Esophagus squamous epithelium (tissue), 4 donors: Measurements from ENCODE around the gene PLCB4.

Source experiments
- POLR2A ChIP-seq, 4 donors: fragments of 450-650 bp; IDR thresholded peaks; one replicate each; pipeline ENCODE4 v1.6.1; 2017; ENCODE audit warnings: antibody characterized with exemption in 4 of 4, mild to moderate bottlenecking in 4 of 4, moderate library complexity in 3 of 4
- TF ChIP-seq, protein P1 (sequence below), 6 experiments: fragments of 450-650 bp in 4 of 6; fragments of 200-600 bp in 2 of 6; sonication (generic) in 2 of 6; IDR thresholded peaks; one replicate each; pipeline ENCODE4 v1.5.1; 2016 to 2019; ENCODE audit warnings: antibody characterized with exemption in 6 of 6, mild to moderate bottlenecking in 4 of 6, moderate library complexity in 4 of 6

DNA sequence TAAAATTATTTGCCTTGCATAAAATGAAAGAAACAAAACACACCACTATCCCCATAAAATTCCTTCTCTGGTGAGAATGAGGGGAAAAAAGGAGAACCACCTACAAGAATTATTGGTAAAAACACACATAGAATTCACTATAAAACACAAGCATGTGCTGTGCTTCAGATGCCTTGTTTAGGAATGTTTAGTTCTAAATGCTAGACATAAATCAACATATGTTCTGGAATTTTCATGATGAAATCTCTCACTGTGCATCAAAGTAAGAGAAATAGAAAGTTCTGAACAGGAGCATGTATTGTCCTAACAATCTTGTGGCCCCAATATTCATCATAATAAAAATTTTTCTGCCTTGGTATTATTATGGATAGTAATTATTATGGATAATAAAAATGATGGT is 111.0 kb downstream of the PLCB4 start:
- TF ChIP-seq, protein P1, sequence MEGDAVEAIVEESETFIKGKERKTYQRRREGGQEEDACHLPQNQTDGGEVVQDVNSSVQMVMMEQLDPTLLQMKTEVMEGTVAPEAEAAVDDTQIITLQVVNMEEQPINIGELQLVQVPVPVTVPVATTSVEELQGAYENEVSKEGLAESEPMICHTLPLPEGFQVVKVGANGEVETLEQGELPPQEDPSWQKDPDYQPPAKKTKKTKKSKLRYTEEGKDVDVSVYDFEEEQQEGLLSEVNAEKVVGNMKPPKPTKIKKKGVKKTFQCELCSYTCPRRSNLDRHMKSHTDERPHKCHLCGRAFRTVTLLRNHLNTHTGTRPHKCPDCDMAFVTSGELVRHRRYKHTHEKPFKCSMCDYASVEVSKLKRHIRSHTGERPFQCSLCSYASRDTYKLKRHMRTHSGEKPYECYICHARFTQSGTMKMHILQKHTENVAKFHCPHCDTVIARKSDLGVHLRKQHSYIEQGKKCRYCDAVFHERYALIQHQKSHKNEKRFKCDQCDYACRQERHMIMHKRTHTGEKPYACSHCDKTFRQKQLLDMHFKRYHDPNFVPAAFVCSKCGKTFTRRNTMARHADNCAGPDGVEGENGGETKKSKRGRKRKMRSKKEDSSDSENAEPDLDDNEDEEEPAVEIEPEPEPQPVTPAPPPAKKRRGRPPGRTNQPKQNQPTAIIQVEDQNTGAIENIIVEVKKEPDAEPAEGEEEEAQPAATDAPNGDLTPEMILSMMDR (IDR thresholded peaks at IDR 0.05): no peak
- no peak for TF ChIP-seq POLR2A (IDR thresholded peaks at IDR 0.05)
